CD14-positive monocyte (primary cell): ENCODE results near the gene SMIM27. TPM values are rescaled to one million over a fixed set of nuclear protein-coding genes. Genes with fewer than 3 reads are reported as not detected.

Experiments
- DNase-seq, 3 donors: peaks; one replicate each; pipeline ENCODE4 v3.0.0-alpha.2; 2011 to 2022
- H2AFZ ChIP-seq: 2 replicates; pipeline ENCODE4 v1.6.0; 2012; ENCODE audit warnings: mild to moderate bottlenecking, low read depth, low read length, inconsistent platforms; ENCODE audit not compliant: insufficient read depth, poor library complexity, severe bottlenecking
- H3K27ac ChIP-seq, 2 donors: 1 replicate in 1 of 2; 2 replicates in 1 of 2; pipeline ENCODE4 v1.5.1; 2012 to 2013; ENCODE audit warnings: low read length in 2 of 2, control low read depth in 1 of 2, inconsistent platforms in 1 of 2, low read depth in 1 of 2, mild to moderate bottlenecking in 1 of 2
- H3K27me3 ChIP-seq, 2 donors: one replicate each; pipeline versions ENCODE4 v1.6.0 to v1.6.1; 2011 to 2013; ENCODE audit warnings: low read length in 2 of 2; ENCODE audit not compliant: control insufficient read depth in 2 of 2, insufficient read depth in 2 of 2
- H3K36me3 ChIP-seq, 2 donors: replicated peaks in 1 of 2; 1 replicate in 1 of 2; 2 replicates in 1 of 2; pipeline versions ENCODE4 v1.5.1 to v1.6.1; 2012 to 2013; ENCODE audit warnings: low read length in 2 of 2, control low read depth in 1 of 2, inconsistent platforms in 1 of 2, mild to moderate bottlenecking in 1 of 2; ENCODE audit not compliant: insufficient read depth in 2 of 2, control insufficient read depth in 1 of 2
- H3K4me1 ChIP-seq, 2 donors: 1 replicate in 1 of 2; 2 replicates in 1 of 2; pipeline versions ENCODE4 v1.5.1 to v1.6.1; 2012 to 2013; ENCODE audit warnings: low read length in 2 of 2, control low read depth in 1 of 2, inconsistent platforms in 1 of 2, mild to moderate bottlenecking in 1 of 2, moderate library complexity in 1 of 2; ENCODE audit not compliant: insufficient read depth in 2 of 2, control insufficient read depth in 1 of 2
- H3K4me2 ChIP-seq: replicated peaks from 2 replicates; pipeline ENCODE3; 2012; ENCODE audit warnings: low read length, moderate library complexity, mild to moderate bottlenecking; ENCODE audit not compliant: poor library complexity, severe bottlenecking; ENCODE audit errors: extremely low read depth
- H3K4me3 ChIP-seq, 3 experiments: fragments of 200-600 bp in 1 of 3; sonication (generic) in 1 of 3; replicated peaks in 1 of 3; 1 replicate in 2 of 3; 2 replicates in 1 of 3; pipeline ENCODE4 v1.5.1; 2011 to 2013; ENCODE audit warnings: low read length in 3 of 3, mild to moderate bottlenecking in 3 of 3, control low read depth in 2 of 3, low read depth in 2 of 3, inconsistent platforms in 1 of 3, moderate library complexity in 1 of 3
- H3K79me2 ChIP-seq: 2 replicates; pipeline ENCODE4 v1.6.0; 2012; ENCODE audit warnings: mild to moderate bottlenecking, control low read depth, inconsistent platforms, low read length, moderate library complexity; ENCODE audit not compliant: insufficient read depth
- H3K9ac ChIP-seq: 2 replicates; pipeline ENCODE4 v1.6.0; 2017; ENCODE audit warnings: low read length, mild to moderate bottlenecking; ENCODE audit not compliant: insufficient read depth, poor library complexity, severe bottlenecking
- H3K9me3 ChIP-seq, 2 donors: replicated peaks in 1 of 2; 1 replicate in 1 of 2; 2 replicates in 1 of 2; pipeline versions ENCODE4 v1.5.1 to v1.6.1; 2012 to 2013; ENCODE audit warnings: low read length in 2 of 2, control low read depth in 1 of 2; ENCODE audit not compliant: control insufficient read depth in 1 of 2, insufficient read depth in 1 of 2
- H4K20me1 ChIP-seq: 2 replicates; pipeline ENCODE4 v1.6.0; 2012; ENCODE audit warnings: mild to moderate bottlenecking, low read length, control low read depth, moderate library complexity; ENCODE audit not compliant: insufficient read depth
- H3K27ac Mint-ChIP-seq, 7 donors: one replicate each; pipeline ENCODE4 v1.8.0; 2020; ENCODE audit warnings: mild to moderate bottlenecking in 7 of 7, mixed read lengths in 7 of 7, moderate library complexity in 6 of 7, inconsistent platforms in 2 of 7
- H3K27me3 Mint-ChIP-seq, 3 donors: one replicate each; pipeline ENCODE4 v1.8.0; 2021 to 2022; ENCODE audit warnings: low read depth in 3 of 3, mild to moderate bottlenecking in 3 of 3, mixed read lengths in 3 of 3, moderate library complexity in 3 of 3, inconsistent platforms in 1 of 3
- H3K36me3 Mint-ChIP-seq, 2 donors: one replicate each; pipeline ENCODE4 v1.8.0; 2020; ENCODE audit warnings: mixed read lengths in 2 of 2, inconsistent platforms in 1 of 2, mild to moderate bottlenecking in 1 of 2
- H3K4me1 Mint-ChIP-seq: one replicate; pipeline ENCODE4 v1.8.0; 2020; ENCODE audit warnings: mild to moderate bottlenecking, mixed read lengths
- H3K4me3 Mint-ChIP-seq, 2 donors: one replicate each; pipeline ENCODE4 v1.8.0; 2020; ENCODE audit warnings: mild to moderate bottlenecking in 2 of 2, mixed read lengths in 2 of 2, moderate library complexity in 1 of 2
- H3K9me3 Mint-ChIP-seq, 7 donors: one replicate each; pipeline ENCODE4 v1.8.0; 2020 to 2022; ENCODE audit warnings: mixed read lengths in 7 of 7, mild to moderate bottlenecking in 6 of 7, moderate library complexity in 6 of 7, inconsistent platforms in 2 of 7
- CTCF ChIP-seq: fragments of 200-600 bp; IDR thresholded peaks from one replicate; pipeline ENCODE4 v1.8.0; 2022; ENCODE audit warnings: antibody characterized with exemption, mild to moderate bottlenecking
- WGBS: methylation state at CpG from one replicate; pipeline ENCODE4 v1.1.5; 2013; ENCODE audit warnings: missing lambda C conversion rate; ENCODE audit not compliant: insufficient coverage; 5-methylcytosine and 5-hydroxymethylcytosine counted together
- intact Hi-C, 2 donors: fragments of 100-400 bp; cut with micrococcal nuclease; formaldehyde crosslinking; loops; one replicate each; pipeline versions ENCODE4 v1.15.0 to v1.15.1; 2023
- polyA plus RNA-seq, 3 donors: library from polyadenylated mRNA; depleted of rRNA in 1 of 3; unstranded in 2 of 3; stranded (reverse) in 1 of 3; fragments of 300-500 nt in 2 of 3; fragments of >200 nt in 1 of 3; fragmentation: Illumina TruSeq in 2 of 3; gene quantifications; 1 replicate in 2 of 3; 2 replicates in 1 of 3; pipeline ENCODE4 v1.2.3, GENCODE V29; 2012 to 2021

Gene SMIM27
- polyA plus RNA-seq, 3 donors = 3.4 to 29.5 (median 27.9) TPM

- peaks cover 40 to 48% of the 10 kb centered on the region in 2 donors for H3K36me3 Mint-ChIP-seq
- Histone ChIP-seq H4K20me1 (no peaks in the 10 kb centered on the region), H3K27ac (no peak overlapping the region), H2AFZ (no peak overlapping the region), H3K27me3 (no peaks in the 10 kb centered on the region), H3K9ac (no peak overlapping the region), H3K36me3 (peaks cover 22 to 46% of the 10 kb centered on the region in 2 donors), H3K9me3 (no peaks in the 10 kb centered on the region), H3K4me1 (no peaks in the 10 kb centered on the region), H3K4me2 (no peak overlapping the region), H3K79me2 (peaks cover 30% of the 10 kb centered on the region), H3K4me3 (no peak overlapping the region)
- WGBS = 100% methylated on average over 1 of the region's 6 CpGs
- H3K27me3 Mint-ChIP-seq = no peaks in the 10 kb centered on the region
- no peaks in the 10 kb centered on the region for H3K9me3 Mint-ChIP-seq
- no peak overlapping the region for H3K4me3 Mint-ChIP-seq
- peaks cover 5% of the 10 kb centered on the region for H3K4me1 Mint-ChIP-seq
- TF ChIP-seq CTCF = no peak
- intact Hi-C loops = no loop called here
- H3K27ac Mint-ChIP-seq = no peak overlapping the region
- DNase-seq = no peak
Measured at GRCh38 chr9:32565967-32566366, 13.8 kb downstream of the SMIM27 start.

GRCh38 chr9:32566770-32567169 lies 14.6 kb downstream of the SMIM27 start:
- Mint-ChIP-seq H3K9me3 (no peaks in the 10 kb centered on the region), H3K27ac (peak overlapping the region in 1 of 7 donors; percentile 66), H3K4me3 (no peak overlapping the region), H3K4me1 (peaks cover 9% of the 10 kb centered on the region), H3K36me3 (peaks cover 40 to 48% of the 10 kb centered on the region in 2 donors), H3K27me3 (no peaks in the 10 kb centered on the region)
- no peak overlapping the region for H3K27ac ChIP-seq
- H3K36me3 ChIP-seq = peaks cover 22 to 46% of the 10 kb centered on the region in 2 donors
- TF ChIP-seq CTCF = no peak
- H3K9me3 ChIP-seq = no peaks in the 10 kb centered on the region
- no peaks in the 10 kb centered on the region for H4K20me1 ChIP-seq
- peaks cover 38% of the 10 kb centered on the region for H3K79me2 ChIP-seq
- no peak for DNase-seq
- H3K4me3 ChIP-seq = no peak overlapping the region
- H3K4me2 ChIP-seq = no peak overlapping the region
- H2AFZ ChIP-seq = no peak overlapping the region
- 97% methylated on average over 26 of the region's 26 CpGs for WGBS
- H3K9ac ChIP-seq = no peak overlapping the region
- H3K27me3 ChIP-seq = no peaks in the 10 kb centered on the region
- H3K4me1 ChIP-seq = peaks cover 1 to 7% of the 10 kb centered on the region in 2 donors
- intact Hi-C loops = no loop called here
